CD4-positive, alpha-beta T cell treated with Interleukin-15 for 1 hour (primary cell): ENCODE data around the gene SLAMF7.
A peak's percentile ranks its signal among the peaks of the same experiment; 100 is the strongest.
"Not testable (repeated sequence)": the region's sequence is repeated elsewhere in the genome, so short reads cannot be mapped to it uniquely, and the experiment has no call there.

Source experiments
- DNase-seq: peaks from one replicate; pipeline ENCODE4 v3.0.0-alpha.2; 2020

The SLAMF7 gene

GRCh38 chr1:160739098-160739511 lies at the start of gene SLAMF7:
SLAMF7 (plus strand) TSS chr1:160739247; CDS start chr1:160739302, 55 bp downstream.
- peak; percentile 62 for DNase-seq

- DNase-seq = not testable (repeated sequence)
These were observed 46.7 kb upstream of the SLAMF7 start for GRCh38 chr1:160692390-160692789.

GRCh38 chr1:160702100-160702499 lies 36.9 kb upstream of the SLAMF7 start:
- no peak for DNase-seq

GRCh38 chr1:160704250-160704649 lies 34.8 kb upstream of the SLAMF7 start:
- DNase-seq = peak; percentile 50

- not testable (repeated sequence) for DNase-seq
These were observed 33.8 kb upstream of the SLAMF7 start for GRCh38 chr1:160705212-160705621.

GRCh38 chr1:160705742-160706141 lies 33.3 kb upstream of the SLAMF7 start:
- no peak for DNase-seq

GRCh38 chr1:160706526-160707235 lies 32.4 kb upstream of the SLAMF7 start:
- DNase-seq = no peak

GRCh38 chr1:160707236-160708064 lies 31.6 kb upstream of the SLAMF7 start:
- no peak for DNase-seq

GRCh38 chr1:160708118-160708517 lies 30.9 kb upstream of the SLAMF7 start:
- no peak for DNase-seq

GRCh38 chr1:160708801-160709200 lies 30.2 kb upstream of the SLAMF7 start:
- DNase-seq = no peak

- no peak for DNase-seq
These were observed 29.3 kb upstream of the SLAMF7 start for GRCh38 chr1:160709715-160710114.

GRCh38 chr1:160710517-160711252 lies 28.4 kb upstream of the SLAMF7 start:
- no peak for DNase-seq

GRCh38 chr1:160711276-160711601 lies 27.8 kb upstream of the SLAMF7 start:
- DNase-seq = no peak

GRCh38 chr1:160711602-160712311 lies 27.3 kb upstream of the SLAMF7 start, which contains the start of gene CD48:
CD48 (minus strand) TSS chr1:160711822; CDS start chr1:160711763, 59 bp downstream.
- DNase-seq = peak; percentile 64

GRCh38 chr1:160712525-160713080 lies 26.4 kb upstream of the SLAMF7 start:
- DNase-seq = peak; percentile 68

- no peak for DNase-seq
These were observed 25.9 kb upstream of the SLAMF7 start for GRCh38 chr1:160713161-160713560.

- not testable (repeated sequence) for DNase-seq
These were observed 24.9 kb upstream of the SLAMF7 start for GRCh38 chr1:160714034-160714648.

- DNase-seq = no peak
These were observed 23.0 kb upstream of the SLAMF7 start for GRCh38 chr1:160716013-160716412.

- DNase-seq = no peak
These were observed 21.7 kb upstream of the SLAMF7 start for GRCh38 chr1:160717306-160717705.

- no peak for DNase-seq
These were observed 20.8 kb upstream of the SLAMF7 start for GRCh38 chr1:160718210-160718609.

- DNase-seq = no peak
These were observed 18.5 kb upstream of the SLAMF7 start for GRCh38 chr1:160720356-160721085.
